ENCODE results near the gene ARHGEF1.

DNA sequence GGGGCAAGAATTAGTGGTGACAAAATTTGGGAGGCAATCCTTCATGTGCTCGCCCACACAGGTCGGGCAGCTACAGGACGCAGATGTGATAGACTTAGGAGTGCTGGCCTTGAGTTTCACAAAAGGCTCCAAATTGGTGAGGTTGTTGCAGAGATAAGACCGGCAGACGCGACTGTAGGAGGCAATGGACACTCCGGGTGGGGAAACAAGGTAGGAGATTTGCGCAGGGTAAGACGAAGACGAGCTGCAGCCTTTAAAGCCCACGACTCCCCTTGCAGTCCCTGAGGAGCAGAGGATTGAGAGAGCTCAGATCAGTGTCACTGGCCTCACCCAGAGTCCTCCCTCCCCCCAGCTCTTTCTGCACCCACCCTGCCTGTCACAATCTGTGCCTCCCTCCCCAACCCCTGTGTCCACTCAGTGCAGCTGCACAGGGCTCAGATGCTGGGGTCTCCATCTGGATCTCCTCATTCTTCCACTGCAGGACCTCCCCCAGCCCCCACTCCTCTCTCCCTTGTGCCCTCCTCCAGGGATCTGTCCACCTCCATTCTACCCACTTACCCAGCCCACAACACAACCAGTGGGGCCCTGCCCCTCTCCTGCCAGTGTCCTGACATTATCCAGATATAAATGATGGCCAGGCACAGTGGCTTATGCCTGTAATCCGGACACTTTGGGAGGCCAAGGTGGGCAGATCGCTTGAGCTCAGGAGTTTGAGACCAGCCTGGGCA is 44.8 kb upstream of the ARHGEF1 start:
- TF ChIP-seq POLR2A (IDR thresholded peaks at IDR 0.05; ENCODE audit: low read depth) (no peak), POLR2AphosphoS5 (IDR thresholded peaks at IDR 0.05) (no peak), EP300 (IDR thresholded peaks at IDR 0.05) (no peak)
- TF ChIP-seq, protein P1, sequence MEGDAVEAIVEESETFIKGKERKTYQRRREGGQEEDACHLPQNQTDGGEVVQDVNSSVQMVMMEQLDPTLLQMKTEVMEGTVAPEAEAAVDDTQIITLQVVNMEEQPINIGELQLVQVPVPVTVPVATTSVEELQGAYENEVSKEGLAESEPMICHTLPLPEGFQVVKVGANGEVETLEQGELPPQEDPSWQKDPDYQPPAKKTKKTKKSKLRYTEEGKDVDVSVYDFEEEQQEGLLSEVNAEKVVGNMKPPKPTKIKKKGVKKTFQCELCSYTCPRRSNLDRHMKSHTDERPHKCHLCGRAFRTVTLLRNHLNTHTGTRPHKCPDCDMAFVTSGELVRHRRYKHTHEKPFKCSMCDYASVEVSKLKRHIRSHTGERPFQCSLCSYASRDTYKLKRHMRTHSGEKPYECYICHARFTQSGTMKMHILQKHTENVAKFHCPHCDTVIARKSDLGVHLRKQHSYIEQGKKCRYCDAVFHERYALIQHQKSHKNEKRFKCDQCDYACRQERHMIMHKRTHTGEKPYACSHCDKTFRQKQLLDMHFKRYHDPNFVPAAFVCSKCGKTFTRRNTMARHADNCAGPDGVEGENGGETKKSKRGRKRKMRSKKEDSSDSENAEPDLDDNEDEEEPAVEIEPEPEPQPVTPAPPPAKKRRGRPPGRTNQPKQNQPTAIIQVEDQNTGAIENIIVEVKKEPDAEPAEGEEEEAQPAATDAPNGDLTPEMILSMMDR (IDR thresholded peaks at IDR 0.05) = no peak
